Hindlimb muscle (tissue), 1 donor: Measurements from ENCODE around the gene URGCP. TPM values are rescaled to one million over a fixed set of nuclear protein-coding genes. Genes with fewer than 3 reads are reported as not detected.

Experiments
- DNase-seq: peaks from one replicate; pipeline ENCODE4 v3.0.0-alpha.2; 2013
- polyA plus RNA-seq: library from polyadenylated mRNA; unstranded; fragments of 120-200 nt; gene quantifications from one replicate; pipeline ENCODE4 v1.2.1, GENCODE V29; 2013; ENCODE audit not compliant: insufficient read length

URGCP gene
- polyA plus RNA-seq = 20.2 TPM

- peak; percentile 62 for DNase-seq
Measured at GRCh38 chr7:43906331-43907010, at the start of gene URGCP. Gene URGCP, minus strand, starts transcription at chr7:43906596. Its CDS starts 21 bp downstream, at chr7:43906575.

DNA sequence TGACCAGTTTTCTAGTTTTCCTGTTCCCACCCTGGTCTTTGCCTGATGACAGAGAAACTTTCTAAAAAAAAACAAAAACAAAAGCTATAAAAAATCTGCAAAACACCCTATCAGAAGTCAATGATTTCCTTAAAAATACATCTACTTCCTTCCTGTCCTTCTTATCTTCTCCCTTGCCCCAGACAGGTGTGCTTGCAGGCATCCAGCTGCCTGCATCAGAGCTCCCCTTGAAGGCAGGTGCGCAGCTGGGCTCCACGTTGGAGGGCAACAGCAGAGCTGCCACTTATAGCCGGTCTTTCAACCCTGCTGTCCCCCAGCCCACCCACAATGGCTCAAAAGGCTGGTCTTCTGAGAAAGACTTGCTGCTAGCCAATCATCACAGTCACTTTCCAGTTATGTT lies 49.6 kb upstream of the URGCP start:
- DNase-seq = no peak

- peak; percentile 21 for DNase-seq
Measured at GRCh38 chr7:43954524-43955228, 48.3 kb upstream of the URGCP start.

- DNase-seq = no peak
Measured at GRCh38 chr7:43953071-43953470, 46.7 kb upstream of the URGCP start.

- DNase-seq = no peak
Measured at GRCh38 chr7:43952028-43952427, 45.6 kb upstream of the URGCP start.

DNA sequence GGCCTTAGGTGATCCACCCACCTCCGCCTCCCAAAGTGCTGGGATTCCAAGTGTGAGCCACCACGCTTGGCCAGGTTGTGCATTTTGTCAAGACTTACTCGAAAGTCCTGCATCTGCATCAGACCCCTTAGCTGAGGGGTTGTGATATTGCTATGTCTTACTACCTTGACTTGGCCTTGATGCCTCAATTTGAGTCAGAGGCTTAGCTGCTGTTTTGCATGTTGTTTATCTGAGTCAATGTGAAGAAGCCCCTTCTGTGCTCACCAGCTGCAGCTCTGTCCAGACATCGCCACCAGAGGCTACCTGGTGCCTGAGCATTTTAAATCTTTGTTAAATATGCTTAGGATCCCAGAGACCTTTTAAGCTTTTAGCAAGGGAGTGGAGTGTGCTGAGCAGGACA lies 37.9 kb upstream of the URGCP start:
- no peak for DNase-seq

- DNase-seq = no peak
Measured at GRCh38 chr7:43943417-43944187, 37.2 kb upstream of the URGCP start.

GRCh38 chr7:43942997-43943396 lies 36.6 kb upstream of the URGCP start:
- DNase-seq = no peak

DNA sequence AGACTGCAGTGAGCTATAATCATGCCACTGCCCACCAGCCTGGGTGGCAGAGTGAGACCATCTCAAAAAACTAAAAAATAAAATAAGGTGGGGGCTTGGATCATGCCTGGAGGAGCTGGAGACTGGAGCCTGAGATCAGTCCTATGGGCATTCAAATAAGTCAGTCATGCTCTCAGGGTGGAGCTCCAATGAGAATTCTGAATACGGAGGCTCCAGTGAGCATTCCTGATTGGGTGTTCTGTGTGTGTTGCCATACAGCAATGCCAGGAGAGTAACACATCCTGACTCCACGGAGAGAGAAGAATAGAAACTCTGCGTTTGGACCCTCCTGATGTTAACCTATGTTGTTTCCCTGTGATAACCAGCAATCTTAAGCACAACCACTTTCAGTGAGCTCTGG lies 35.9 kb upstream of the URGCP start:
- no peak for DNase-seq

DNA sequence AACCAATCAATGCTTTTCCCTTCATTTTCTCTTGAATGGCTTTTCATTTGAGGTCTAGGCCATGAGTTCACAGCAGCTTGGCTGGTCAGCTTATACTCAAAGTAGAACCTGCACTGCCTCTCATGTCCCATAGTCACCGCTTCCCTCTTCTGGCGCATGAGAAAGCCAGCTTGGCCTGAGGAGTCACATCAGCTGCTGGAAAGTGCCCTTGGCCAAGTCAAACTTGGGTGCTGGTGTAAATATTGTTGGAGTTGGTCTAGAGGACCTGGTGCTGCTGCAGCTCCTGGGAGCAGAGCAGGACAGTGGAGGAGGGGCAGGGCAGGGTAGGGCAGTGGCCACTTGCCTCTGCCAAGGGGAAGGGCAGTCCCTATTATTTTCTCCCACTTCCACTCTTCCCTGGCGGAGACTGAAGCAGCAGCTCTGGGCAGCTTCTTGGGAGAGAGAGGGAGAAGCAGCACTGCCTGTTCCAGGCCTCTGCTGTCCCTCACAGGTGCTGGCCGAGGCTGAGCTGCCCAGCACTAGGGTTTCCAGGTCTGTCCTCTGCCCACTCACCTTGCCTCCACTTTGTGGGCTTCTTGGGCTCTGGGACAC lies 32.6 kb upstream of the URGCP start:
- DNase-seq = no peak

DNA sequence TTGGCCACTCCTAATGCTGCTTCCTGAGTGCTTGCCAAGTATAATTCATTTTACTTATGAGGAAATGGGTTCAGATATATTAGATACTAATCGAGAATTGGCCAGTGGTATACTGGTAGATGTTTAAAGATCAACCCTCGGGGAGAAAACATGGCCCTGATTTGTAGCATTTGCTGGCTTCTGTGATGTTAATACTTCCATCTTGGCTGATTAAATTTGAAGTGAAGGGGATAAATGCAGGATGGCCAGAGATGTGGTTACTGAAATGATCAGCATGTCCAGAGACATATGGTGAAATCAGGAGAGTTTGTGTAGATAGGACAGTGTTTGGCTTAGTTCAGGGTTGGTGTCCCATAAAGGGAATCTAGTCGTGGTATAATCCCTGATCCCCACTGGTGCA lies 31.0 kb upstream of the URGCP start:
- DNase-seq = no peak

DNA sequence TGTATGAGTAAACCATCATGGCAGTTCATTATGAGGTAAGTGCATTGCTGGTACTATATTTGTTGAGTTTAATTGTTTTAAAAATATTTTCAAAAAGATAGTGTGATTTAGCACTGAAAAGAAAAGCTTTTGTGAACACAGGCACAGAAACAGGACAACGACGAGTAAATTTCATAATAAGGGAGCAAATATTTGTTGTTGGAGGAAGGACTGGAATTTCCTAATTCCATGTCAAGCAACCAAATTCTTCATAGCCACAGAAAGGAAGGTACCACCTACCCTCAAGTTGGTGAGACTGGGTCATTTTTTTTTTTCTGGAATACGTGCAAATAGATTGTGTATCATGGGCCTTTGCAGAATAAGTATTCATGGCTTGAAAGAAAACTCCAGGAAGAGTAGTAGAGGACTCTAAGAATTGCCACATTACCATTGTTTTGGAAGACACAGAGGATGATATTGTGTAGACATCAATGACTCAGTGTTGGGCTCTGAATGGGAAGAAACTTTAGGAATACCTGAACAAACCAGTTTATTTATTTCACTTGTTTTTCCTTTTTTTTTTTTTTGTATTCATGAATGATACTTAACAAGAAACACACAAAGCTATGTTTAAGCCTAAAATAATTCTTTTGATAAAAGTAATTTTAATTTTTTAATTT lies 27.6 kb upstream of the URGCP start:
- DNase-seq = no peak

DNA sequence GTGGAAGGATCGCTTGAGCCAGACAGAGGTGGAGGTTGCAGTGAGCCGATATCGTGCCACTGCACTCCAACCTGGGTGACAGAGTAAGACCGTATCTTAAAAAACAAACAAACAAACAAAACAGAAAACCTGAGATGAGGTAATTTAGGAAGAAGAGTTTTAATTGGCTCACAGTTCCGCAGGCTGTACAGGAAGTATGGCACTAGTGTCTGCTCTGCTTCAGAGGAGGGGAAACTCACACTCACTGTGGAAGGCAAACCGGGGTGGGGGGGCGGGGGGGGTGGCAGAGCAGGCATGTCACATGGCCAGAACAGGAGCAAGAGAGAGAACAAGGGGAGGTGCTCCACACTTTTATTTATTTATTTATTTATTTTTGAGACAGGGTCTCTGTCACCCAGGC lies 24.9 kb upstream of the URGCP start:
- no peak for DNase-seq

DNA sequence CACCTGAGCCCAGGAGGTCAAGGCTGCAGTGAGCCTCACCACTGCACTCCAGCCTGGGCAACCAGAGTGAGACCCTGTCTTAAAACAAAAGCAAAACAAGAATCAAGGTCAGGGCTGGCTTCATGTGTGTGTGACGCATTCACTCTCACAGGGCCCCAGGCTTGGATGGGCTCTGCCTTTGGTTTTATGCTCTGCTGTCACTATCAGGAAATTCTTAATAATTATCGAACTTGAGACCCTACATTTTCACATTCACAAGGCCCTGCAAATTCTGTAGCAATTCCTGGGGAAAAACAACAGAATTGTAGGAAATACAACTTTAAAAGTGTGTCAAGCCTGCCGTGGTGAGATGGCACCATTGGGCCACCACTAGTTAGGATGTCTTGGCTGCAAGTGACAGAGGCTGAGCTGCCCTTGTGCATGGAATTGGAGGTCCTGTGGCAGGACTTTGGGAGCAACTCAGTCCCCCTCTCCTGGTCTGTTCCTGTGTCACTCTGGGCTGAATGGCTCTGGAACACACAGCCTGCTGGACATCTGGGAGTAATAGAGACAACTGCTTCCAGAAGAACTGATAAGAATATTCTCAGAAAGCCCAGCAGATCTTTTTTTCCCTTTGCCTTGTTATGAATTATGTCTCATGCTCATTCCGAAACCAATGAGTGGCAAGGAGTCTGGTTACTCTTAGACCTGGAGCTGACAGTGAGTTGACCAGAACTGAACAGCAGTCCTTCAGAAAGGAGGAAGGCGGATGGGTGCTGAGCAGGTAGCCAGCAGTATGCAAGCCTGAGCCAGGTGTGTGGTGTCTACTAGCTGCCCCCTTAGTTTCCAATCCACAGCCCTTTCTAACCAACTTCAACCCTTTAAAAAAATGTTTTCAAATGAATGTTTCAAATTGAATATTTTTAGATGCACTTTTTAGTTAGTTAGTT lies 23.4 kb upstream of the URGCP start:
- DNase-seq = no peak

GRCh38 chr7:43927810-43928209 lies 21.4 kb upstream of the URGCP start:
- no peak for DNase-seq

GRCh38 chr7:43926798-43927123 lies 20.4 kb upstream of the URGCP start:
- no peak for DNase-seq

- peak; percentile 83 for DNase-seq
Measured at GRCh38 chr7:43925984-43926797, 19.8 kb upstream of the URGCP start, which contains the start of gene UBE2D4. Gene UBE2D4, plus strand, starts transcription at chr7:43926436. Its CDS starts 97 bp downstream, at chr7:43926533.

GRCh38 chr7:43922726-43923125 lies 16.3 kb upstream of the URGCP start:
- no peak for DNase-seq

GRCh38 chr7:43921423-43921822 lies 15.0 kb upstream of the URGCP start:
- no peak for DNase-seq

GRCh38 chr7:43915907-43916306 lies 9.5 kb upstream of the URGCP start:
- no peak for DNase-seq

DNA sequence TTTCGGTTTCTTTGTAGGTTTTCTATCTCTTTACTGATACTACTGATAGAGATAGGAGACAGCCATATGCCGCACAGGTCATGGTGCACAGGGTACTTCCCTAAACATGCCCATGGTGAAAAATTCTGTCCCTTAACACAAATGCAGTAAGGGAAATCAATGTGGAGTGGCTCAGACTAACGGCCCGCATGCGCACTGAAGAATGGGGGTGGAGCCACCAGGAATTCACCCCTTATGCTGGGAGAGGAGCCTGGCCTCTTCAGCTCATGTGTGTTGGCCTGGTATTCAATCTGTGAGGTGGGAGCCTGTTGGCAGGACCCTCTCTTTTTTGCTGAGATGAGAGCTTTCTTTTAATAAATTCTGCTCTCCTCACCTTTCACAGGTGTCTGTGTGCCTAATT lies 8.4 kb upstream of the URGCP start:
- no peak for DNase-seq
